ENCODE measurements around the gene NIPBL.
"Not testable (repeated sequence)": the region's sequence is repeated elsewhere in the genome, so short reads cannot be mapped to it uniquely, and the experiment has no call there.

NIPBL gene

DNA sequence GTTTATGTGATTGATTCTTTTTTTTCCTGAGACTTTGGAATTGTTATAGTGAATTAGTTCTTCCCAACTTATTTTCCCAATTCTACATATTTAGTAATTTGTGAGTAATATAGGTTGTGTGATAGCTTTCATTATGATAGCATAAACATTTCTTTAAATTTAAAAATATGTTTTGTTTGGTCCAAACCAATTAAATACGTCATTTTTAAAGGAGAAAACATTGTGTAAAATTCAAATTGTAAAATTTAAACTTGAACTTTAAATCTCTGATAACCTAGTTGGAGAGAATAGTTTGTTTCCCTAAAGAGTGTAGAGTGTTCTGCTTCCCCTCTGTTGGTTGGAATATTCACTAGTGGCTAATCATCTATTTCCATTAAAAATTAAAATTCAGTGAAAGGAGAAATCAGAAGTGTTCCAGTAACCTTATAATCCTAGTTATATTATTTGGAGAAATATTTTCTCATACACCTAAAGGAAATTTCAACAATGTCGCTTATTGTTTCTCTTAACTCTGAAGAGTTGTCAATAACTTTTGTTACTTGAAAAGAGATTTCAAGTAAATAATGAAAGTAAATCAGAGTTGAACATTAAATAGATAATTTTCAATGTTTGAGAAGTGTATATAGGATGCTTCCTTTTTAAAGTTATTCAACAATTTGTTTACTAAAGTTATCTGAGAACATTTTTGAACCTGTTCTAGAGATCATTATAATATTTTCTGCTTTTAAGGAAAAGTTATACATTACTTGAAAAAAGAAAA, 2.9 kb downstream of the NIPBL start:
- no peak for DNase-seq (ENCODE audit: low read depth)

DNA sequence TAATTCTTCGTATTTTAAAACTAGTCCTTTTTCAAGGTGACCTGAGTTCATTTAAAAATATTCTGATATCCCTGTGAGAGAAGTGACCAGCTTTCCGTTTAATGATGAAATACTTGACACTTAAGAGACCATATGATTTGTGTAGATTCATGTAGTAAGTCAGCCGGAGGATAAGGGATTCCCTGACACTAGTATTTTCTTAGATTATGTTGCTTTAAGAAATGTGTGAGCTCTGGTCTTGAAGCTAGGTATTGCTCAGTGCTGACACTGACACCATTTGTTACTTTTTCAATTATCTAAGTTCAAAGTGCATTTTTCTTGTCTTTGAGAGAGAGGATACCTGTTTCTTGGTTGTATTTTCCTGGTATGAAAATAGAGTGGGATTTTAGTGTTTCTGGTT, 4.2 kb downstream of the NIPBL start:
- DNase-seq (ENCODE audit: low read depth): no peak

DNA sequence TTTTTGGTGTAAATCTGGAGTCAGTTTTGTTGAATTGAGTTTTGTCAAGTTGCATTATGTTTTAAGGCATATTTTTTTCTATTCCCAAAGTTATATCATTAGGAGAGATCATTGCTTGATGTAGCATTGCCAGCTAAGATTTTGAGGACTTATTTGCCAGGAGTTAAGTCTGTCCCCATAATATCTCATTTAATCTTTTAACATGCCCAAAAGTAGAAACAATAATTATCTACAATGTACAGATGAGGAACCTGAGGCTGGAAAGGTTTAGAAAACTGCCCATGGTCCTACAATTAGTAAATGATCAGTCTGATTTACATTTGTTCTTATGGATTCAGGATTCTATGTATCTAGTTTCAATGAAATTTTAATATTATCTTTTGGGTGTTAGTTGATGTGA, 4.7 kb downstream of the NIPBL start:
- DNase-seq (ENCODE audit: low read depth): no peak

DNA sequence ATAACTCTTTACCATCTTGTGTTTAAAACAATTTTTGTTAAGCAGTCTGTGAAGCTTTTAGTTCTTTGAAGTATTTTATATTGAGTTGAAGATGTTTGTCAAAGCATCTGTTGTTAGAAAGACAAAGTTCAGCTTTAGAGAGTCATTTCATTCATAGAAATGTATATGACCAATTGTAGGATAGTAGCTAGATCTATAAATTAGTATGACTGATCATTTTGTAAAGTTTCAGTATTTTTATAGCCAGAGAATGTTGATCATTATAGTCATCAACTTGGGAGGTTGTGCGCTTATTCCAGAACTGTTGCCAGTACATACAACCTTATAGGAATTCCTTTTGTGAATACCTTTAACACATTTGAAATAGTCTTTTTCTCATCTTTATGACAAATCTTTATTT, 5.2 kb downstream of the NIPBL start:
- DNase-seq (ENCODE audit: low read depth): no peak

DNA sequence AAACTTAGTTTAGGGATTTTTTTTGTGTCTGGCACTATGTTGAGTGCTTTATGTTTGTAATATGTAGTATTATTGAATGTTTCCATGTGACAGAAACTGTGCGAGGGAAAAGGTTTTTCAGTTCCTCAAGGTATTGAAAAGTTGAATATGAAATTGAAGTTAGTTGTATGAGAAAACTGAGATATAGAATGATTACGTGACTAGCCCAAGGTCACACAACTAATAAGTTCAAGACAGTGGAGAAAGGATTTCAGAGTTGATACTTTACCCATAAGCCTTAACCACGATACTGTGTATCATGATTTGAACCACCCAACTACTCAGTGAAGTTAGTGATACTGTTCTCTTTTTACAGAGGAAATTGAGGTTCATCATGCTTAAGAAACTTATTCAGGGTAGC, 5.7 kb downstream of the NIPBL start:
- DNase-seq (ENCODE audit: low read depth): no peak

DNA sequence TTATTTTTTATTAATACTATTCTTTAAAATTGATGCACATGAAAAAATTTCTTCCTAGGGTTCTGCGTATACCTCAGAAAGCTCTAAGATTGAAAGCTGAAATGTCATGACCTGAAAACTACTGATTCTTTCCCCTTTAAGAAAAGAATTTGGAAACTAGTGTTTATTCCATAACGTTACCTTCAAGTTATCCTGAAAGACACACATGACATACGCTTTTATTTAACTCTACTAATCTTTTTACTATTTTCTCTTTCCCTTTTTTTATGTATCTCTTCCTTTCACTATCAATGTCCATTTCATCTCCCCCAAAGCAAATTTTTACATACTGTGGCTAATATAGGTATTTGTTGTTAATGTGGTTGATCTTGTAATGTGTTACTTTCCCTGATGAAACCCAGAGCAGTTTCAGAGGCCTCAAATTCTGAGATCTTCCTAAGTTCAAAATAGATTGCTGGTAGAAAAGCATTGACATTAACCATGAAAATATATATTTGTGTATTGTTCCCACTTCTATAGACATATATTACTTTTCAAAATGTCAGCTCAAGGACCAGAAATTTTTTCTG, 7.4 kb downstream of the NIPBL start:
- DNase-seq (ENCODE audit: low read depth): no peak

DNA sequence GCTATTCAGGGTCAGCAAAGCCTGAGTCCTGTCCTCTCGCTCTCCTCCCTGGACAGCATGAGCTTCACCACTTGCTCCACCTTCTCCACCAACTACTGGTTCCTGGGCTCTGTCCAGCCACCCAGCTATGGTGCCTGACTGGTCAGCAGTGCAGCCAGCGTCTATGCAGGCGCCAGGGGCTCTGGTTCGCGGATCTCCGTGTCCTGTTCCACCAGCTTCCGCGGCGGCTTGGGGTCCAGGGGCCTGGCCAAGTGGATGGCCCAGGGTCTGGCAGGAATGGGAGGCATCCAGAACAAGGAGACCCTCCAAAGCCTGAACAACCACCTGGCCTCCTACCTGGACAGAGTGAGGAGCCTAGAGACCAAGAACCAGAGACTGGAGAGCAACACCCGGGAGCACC, 8.6 kb downstream of the NIPBL start:
- DNase-seq (ENCODE audit: low read depth): no peak

DNA sequence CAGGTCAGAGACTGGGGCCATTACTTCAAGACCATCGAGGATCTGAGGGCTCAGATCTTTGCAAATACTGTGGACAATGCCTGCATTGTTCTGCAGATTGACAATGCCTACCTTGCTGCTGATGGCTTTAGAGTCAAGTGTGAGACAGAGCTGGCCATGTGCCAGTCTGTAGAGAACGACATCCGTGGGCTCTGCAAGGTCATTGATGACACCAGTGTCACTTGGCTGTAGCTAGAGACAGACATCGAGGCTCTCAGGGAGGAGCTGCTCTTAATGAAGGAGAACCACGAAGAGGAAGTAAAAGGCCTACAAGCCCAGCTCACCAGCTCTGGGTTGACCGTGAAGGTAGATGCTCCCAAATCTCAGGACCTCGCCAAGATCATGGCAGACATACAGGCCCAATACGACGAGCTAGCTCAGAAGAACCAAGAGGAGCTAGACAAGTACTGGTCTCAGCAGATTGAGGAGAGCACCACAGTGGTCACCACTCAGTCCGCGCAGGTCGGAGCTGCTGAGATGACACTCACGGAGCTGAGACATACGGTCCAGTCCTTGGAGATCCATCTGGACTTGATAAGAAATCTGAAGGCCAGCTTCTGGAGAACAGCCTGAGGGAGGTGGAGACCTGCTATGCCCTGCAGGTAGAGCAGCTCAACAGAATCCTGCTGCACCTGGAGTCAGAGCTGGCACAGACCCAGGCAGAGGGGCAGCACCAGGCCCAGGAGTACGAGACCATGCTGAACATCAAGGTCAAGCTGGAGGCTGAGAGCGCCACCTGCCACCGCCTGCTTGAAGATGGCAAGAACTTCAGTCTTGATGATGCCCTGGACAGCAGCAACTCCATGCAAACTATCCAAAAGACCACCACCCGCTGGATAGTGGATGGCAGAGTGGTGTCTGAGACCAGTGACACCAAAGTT, 9.3 kb downstream of the NIPBL start:
- no peak for DNase-seq (ENCODE audit: low read depth)

DNA sequence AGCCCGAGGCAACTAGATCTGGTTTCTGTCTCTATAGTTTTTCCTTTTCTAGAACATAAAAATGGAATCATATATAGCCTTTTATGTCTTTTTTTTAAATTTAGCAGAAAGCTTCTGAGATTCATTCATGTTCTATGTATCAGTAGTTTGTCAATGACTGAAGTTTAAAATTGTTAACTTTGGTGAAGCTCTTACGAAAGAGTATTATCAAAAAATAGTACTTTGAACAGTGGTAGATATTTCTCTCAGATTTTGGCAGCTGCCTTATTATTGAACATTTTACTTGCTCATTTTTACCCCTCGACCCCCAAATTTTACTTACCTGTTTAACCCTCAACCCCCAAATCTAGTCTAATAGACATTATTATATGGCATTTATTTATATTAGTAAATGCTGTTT, 10.2 kb downstream of the NIPBL start:
- DNase-seq (ENCODE audit: low read depth): no peak

DNA sequence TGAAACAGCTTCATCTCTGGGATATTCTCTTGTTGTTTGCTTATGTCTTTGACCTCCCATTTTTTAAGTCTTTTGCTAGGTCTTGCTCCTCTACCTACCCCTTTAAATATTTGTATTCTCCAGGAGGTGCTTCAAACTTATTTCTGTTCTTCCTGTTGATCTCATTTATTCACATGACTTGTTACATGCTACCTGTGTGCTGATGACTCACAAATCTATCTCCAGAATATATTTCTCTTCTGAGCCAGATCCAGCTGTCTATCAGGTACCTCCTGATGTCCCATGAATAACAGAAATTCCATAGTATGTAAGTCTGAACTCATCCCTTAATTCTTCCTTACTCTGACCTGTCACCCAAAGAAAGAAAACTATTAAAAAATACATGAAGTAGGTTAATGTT, 11.0 kb downstream of the NIPBL start:
- DNase-seq (ENCODE audit: low read depth): no peak

DNA sequence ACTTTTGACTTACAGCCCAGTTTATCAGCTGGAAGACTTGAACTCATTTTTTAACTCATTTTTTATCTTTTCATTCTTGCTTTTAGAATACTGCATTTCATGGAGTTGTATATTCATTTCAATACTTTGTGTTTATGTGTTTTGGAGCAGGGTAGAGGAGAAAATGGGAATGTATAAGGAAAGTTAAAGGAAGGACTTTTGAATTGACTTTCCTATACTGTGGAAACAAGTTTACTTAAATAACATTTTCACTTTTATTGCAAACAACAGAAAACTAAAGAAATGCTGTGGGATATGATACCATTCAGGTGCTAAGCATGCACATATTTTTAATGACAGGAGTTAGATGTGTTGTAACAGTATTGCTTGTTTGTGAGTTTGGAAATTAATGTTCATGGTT, 11.7 kb downstream of the NIPBL start:
- DNase-seq (ENCODE audit: low read depth): no peak

DNA sequence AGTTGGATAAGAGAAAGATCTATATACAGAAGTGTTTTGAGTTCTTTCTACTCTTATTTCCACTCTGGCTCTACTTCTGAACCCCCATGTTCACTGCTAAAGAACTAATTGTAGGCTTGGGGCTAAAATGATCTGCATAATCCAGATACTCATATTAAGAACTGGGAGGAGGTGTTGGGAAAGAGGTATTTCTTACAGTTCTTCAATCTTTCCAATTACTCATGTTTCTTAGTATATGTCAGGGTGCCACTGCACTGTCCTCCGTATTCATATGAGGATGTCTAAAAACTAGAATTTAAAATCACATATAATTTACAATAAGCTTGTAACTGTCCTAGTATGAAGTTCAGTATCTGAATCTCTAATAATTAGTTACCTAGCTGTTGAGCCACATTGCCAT, 12.7 kb downstream of the NIPBL start:
- DNase-seq (ENCODE audit: low read depth): no peak

DNA sequence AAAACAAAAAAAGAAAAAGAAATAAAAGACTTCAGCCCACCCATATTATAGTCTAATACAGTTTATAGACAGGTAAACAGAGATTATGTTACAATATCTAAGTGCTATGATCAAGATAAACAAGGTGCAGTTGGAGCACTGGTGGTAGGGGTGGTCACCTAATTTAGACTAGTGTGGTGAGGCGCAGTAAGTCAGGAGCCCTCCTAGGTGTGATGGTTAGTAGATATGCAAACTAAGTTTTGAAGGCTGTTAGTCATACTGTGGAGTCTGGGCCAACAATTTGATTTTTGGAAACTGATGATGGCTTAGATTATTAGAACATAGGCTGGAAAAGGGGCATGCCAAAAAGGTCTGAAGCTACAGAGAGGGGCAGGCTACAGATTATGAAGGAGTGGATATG, 14.7 kb downstream of the NIPBL start:
- no peak for DNase-seq (ENCODE audit: low read depth)

DNA sequence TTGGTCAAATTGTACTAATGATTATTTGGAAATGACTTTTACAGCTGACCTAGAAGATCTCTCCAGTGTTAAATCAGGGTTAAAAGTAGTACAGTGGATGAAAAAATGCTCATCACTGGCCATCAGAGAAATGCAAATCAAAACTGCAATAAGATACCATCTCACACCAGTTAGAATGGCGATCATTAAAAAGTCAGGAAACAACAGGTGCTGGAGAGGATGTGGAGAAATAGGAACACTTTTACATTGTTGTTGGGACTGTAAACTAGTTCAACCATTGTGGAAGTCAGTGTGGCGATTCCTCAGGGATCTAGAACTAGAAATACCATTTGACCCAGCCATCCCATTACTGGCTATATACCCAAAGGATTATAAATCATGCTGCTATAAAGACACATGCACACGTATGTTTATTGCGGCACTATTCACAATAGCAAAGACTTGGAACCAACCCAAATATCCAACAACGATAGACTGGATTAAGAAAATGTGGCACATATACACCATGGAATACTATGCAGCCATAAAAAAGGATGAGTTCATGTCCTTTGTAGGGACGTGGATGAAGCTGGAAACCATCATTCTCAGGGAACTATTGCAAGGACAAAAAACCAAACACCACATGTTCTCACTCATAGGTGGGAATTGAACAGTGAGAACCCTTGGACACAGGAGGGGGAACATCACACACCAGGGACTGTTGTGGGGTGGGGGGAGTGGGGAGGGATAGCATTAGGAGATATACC, 15.7 kb downstream of the NIPBL start:
- DNase-seq (ENCODE audit: low read depth): not testable (repeated sequence)

DNA sequence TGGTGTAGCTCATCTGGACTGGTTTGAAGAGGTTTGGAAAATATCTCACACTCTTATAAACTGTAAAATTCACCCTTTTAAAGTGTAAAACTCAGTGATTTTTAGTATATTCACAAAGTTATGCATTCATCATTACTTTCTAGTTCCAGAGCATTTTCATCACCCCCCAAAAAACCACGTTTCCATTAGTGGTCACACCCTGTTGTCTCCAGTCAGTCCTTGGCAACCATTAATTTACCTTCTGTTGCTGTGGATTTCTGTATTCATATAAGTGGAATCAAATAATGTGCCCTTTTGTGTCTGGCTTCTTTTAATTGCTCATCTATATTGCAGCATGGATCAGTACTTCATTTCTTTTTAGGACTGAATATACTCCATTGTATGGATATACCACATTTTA, 18.4 kb downstream of the NIPBL start:
- DNase-seq (ENCODE audit: low read depth): no peak

DNA sequence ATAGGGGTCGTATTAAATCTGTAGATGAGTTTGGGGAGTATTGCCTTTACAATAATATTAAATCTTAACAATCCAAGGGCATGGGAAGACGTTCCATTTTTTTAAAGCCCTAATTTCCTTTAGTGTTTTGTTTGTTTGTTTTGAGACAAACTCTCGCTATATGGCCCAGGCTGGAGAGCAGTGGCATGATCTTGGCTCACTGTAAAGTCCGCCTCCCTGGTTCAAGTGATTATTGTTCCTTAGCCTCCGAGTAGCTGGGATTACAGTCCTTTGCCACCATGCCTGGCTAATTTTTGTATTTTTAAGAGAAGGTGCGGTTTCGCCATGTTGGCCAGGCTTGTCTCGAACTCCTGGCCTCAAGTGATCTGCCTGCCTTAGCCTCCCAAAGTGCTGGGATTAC, 19.9 kb downstream of the NIPBL start:
- DNase-seq (ENCODE audit: low read depth): no peak

DNA sequence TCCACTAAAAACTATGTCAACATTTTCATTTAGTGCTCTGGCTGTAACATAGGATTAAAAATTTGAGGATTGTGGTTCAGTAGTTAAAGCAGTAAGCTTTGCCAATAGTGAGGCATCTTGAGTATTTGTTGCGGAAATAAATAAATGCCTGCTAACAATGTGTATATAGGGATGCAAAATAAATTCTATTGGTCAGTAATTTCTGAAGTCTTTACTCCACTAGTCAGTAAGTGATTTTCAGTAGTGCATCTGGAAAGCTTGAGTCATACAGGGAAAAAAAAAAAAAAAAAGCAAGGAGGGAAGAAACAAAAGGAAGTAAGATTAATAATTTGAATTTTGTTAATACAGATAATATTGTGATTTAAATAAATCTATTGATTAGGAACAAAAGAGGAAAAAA, 21.0 kb downstream of the NIPBL start:
- DNase-seq (ENCODE audit: low read depth): no peak

DNA sequence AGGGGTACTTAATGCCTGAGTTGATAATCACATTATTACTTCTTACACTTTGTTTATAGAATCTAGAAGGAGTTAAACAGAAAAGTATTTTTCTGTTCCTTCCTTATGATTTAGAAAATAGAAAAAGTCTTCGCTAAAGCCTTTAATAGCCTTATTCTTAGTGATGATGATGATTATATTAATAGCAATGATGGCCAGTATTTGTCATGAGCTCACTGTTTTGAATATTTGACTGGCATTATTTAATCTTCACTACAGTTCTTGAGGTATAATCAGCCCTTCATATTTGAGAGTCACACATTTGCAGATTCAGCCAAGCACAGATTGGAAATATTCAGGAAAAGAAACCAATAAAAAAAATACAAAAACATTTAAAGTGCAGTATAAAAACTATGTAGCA, 23.3 kb downstream of the NIPBL start:
- DNase-seq (ENCODE audit: low read depth): no peak

DNA sequence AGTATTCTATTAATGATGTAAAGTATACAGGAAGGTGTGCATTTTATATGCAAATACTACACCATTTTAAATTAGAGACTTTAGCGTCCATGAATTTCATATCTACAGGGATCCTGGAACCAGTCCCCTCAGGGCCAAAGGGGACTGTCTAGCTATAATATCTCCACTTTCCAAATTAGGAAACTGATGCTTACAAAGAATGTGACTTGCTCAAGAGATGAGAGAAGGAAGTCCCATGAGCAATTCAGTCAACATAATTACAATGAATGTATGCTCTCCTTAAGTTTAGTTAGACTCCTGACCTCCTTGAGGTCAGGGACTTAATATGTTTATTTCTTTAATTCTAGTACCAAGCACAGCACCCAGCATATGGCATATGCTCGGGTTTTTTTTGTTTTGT, 23.7 kb downstream of the NIPBL start:
- no peak for DNase-seq (ENCODE audit: low read depth)

DNA sequence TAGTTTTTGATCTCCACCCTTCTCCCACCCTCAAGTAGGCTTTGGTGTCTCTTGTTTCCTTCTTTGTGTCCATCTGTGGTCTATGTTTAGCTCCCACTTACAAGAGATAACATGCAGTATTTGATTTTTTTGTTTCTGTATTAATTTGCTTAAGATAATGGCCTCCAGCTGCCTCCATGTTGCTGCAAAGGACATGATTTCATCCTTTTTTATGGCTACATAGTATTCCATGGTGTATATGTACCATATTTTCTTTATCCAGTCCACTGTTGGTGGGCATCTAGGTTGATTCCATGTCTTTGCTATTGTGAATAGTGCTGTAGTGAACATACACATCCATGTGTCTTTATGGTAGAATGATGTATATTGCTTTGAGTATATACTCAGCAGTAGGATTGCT, 24.5 kb downstream of the NIPBL start:
- not testable (repeated sequence) for DNase-seq (ENCODE audit: low read depth)

DNA sequence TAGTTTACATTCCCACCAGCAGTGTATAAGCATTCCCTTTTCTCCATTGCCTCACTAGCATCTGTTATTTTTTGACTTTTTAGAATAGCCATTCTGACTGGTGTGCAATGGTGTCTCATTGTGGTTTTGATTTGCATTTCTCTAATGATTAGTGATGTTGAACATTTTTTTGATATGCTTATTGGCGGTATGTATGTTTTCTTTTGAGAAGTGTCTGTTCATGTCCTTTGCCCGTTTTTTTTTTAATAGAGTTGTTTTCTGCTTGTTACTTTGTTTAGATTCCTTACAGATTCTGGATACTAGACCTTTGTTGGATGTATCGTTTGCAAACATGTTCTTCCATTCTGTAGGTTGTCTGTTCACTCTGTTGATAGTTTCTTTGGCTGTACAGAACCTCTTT, 25.3 kb downstream of the NIPBL start:
- DNase-seq (ENCODE audit: low read depth): no peak

DNA sequence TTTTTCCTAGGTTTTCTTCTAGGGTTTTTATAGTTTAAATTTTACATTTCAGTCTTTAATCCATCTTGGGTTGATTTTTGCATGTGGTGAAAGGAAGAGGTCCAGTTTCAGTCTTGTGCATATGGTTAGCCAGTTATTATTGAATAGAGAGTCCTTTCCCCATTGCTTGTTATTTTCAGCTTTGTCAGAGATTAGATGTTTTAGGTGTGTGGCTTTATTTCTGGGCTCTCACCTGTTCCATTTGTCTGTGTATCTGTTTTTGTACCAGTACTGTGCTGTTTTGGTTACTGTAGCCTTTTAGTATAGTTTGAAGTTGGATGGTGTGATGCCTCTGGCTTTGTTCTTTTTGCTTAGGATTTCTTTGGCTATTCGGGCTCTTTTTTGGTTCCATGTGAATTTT, 25.8 kb downstream of the NIPBL start:
- DNase-seq (ENCODE audit: low read depth): no peak

DNA sequence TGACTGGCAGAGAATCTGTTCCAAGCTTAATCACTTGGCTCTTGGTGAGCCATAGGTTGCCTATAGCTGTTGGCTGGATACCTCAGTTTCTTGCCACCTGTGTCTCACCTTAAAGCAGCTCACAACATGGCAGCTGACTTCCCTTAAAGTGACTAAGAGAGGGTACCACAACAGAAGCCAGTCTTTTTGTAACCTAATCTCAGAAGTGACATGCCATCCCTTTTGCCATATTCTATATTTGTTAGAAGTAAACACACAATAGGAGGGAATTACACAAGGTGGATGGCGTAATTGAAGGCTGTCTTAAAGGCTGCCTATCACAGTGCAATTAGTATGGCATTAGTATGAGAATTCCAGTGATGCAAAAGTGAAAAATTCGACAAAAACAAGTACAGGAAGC, 28.1 kb downstream of the NIPBL start:
- no peak for DNase-seq (ENCODE audit: low read depth)

Data from stimulated activated CD8-positive, alpha-beta memory T cell treated with anti-CD3 and anti-CD28 coated beads, Interleukin-15, amount 100 ng/mL, for 1 hour (primary cell).